Measurements from ENCODE around the gene STK4.
"Not testable (repeated sequence)": the region's sequence is repeated elsewhere in the genome, so short reads cannot be mapped to it uniquely, and the experiment has no call there.

Gene STK4

GRCh38 chr20:44981736-44982406 is 15.6 kb downstream of the STK4 start:
- Mint-ChIP-seq H3K36me3 (peaks cover 34% of the 10 kb centered on the region), H3K27ac (peak overlapping the region; percentile 99), H3K27me3 (no peaks in the 10 kb centered on the region), H3K4me1 (peaks cover 41% of the 10 kb centered on the region), H3K9me3 (no peaks in the 10 kb centered on the region), H3K4me3 (no peak overlapping the region)
- DNase-seq (ENCODE audit: low spot score in 2 of 2) (no peak), ATAC-seq (ENCODE audit: low read depth) (no peak)

- H3K4me1 Mint-ChIP-seq: peaks cover 34% of the 10 kb centered on the region
- ATAC-seq (ENCODE audit: low read depth) (no peak), DNase-seq (ENCODE audit: low spot score in 2 of 2) (no peak)
- H3K4me3 Mint-ChIP-seq: no peak overlapping the region
- peaks cover 33% of the 10 kb centered on the region for H3K36me3 Mint-ChIP-seq
- peak overlapping the region; percentile 99 for H3K27ac Mint-ChIP-seq
- no peaks in the 10 kb centered on the region for H3K27me3 Mint-ChIP-seq
- H3K9me3 Mint-ChIP-seq: no peaks in the 10 kb centered on the region
Observed at GRCh38 chr20:44983093-44983674, 16.9 kb downstream of the STK4 start.

- ATAC-seq (ENCODE audit: low read depth) (no peak), DNase-seq (ENCODE audit: low spot score in 2 of 2) (no peak)
- Mint-ChIP-seq H3K27me3 (no peaks in the 10 kb centered on the region), H3K4me1 (peaks cover 31% of the 10 kb centered on the region), H3K9me3 (no peaks in the 10 kb centered on the region), H3K36me3 (peaks cover 26% of the 10 kb centered on the region), H3K27ac (peak overlapping the region; percentile 77), H3K4me3 (no peak overlapping the region)
Observed at GRCh38 chr20:44988631-44989171, 22.4 kb downstream of the STK4 start.

- peaks cover 31% of the 10 kb centered on the region for H3K4me1 Mint-ChIP-seq
- peak overlapping the region; percentile 88 for H3K27ac Mint-ChIP-seq
- peaks cover 31% of the 10 kb centered on the region for H3K36me3 Mint-ChIP-seq
- H3K9me3 Mint-ChIP-seq: no peaks in the 10 kb centered on the region
- DNase-seq (ENCODE audit: low spot score in 2 of 2): no peak
- ATAC-seq (ENCODE audit: low read depth): peak; percentile 56
- peak overlapping the region; percentile 62 for H3K4me3 Mint-ChIP-seq
- H3K27me3 Mint-ChIP-seq: no peaks in the 10 kb centered on the region
Observed at GRCh38 chr20:44990425-44990824, 24.1 kb downstream of the STK4 start.

GRCh38 chr20:44990957-44991356 is 24.6 kb downstream of the STK4 start:
- peak overlapping the region; percentile 88 for H3K27ac Mint-ChIP-seq
- H3K36me3 Mint-ChIP-seq: peaks cover 33% of the 10 kb centered on the region
- H3K9me3 Mint-ChIP-seq: no peaks in the 10 kb centered on the region
- ATAC-seq (ENCODE audit: low read depth) (no peak), DNase-seq (ENCODE audit: low spot score in 2 of 2) (no peak)
- peaks cover 32% of the 10 kb centered on the region for H3K4me1 Mint-ChIP-seq
- H3K4me3 Mint-ChIP-seq: peak overlapping the region; percentile 62
- no peaks in the 10 kb centered on the region for H3K27me3 Mint-ChIP-seq

GRCh38 chr20:44993343-44993742 is 27.0 kb downstream of the STK4 start:
- no peak for ATAC-seq (ENCODE audit: low read depth)
- peaks cover 44% of the 10 kb centered on the region for H3K36me3 Mint-ChIP-seq
- H3K27me3 Mint-ChIP-seq: no peaks in the 10 kb centered on the region
- DNase-seq (ENCODE audit: low spot score in 2 of 2): no peak
- no peak overlapping the region for H3K4me3 Mint-ChIP-seq
- no peaks in the 10 kb centered on the region for H3K9me3 Mint-ChIP-seq
- peaks cover 41% of the 10 kb centered on the region for H3K4me1 Mint-ChIP-seq
- no peak overlapping the region for H3K27ac Mint-ChIP-seq

- DNase-seq (ENCODE audit: low spot score in 2 of 2) (no peak), ATAC-seq (ENCODE audit: low read depth) (no peak)
- Mint-ChIP-seq H3K4me1 (peaks cover 27% of the 10 kb centered on the region), H3K9me3 (no peaks in the 10 kb centered on the region), H3K27me3 (no peaks in the 10 kb centered on the region), H3K27ac (peak overlapping the region; percentile 83), H3K36me3 (peaks cover 58% of the 10 kb centered on the region), H3K4me3 (peak overlapping the region; percentile 47)
Observed at GRCh38 chr20:44997171-44997570, 30.9 kb downstream of the STK4 start.

- no peaks in the 10 kb centered on the region for H3K9me3 Mint-ChIP-seq
- ATAC-seq (ENCODE audit: low read depth) (peak; percentile 97), DNase-seq (ENCODE audit: low spot score in 2 of 2) (no peak)
- peak overlapping the region; percentile 83 for H3K27ac Mint-ChIP-seq
- peaks cover 60% of the 10 kb centered on the region for H3K36me3 Mint-ChIP-seq
- no peaks in the 10 kb centered on the region for H3K27me3 Mint-ChIP-seq
- peaks cover 27% of the 10 kb centered on the region for H3K4me1 Mint-ChIP-seq
- H3K4me3 Mint-ChIP-seq: peak overlapping the region; percentile 47
Observed at GRCh38 chr20:44997668-44998067, 31.4 kb downstream of the STK4 start.

- peaks cover 19% of the 10 kb centered on the region for H3K4me1 Mint-ChIP-seq
- peaks cover 29% of the 10 kb centered on the region for H3K36me3 Mint-ChIP-seq
- no peaks in the 10 kb centered on the region for H3K27me3 Mint-ChIP-seq
- H3K4me3 Mint-ChIP-seq: no peak overlapping the region
- no peak overlapping the region for H3K27ac Mint-ChIP-seq
- no peaks in the 10 kb centered on the region for H3K9me3 Mint-ChIP-seq
- ATAC-seq (ENCODE audit: low read depth) (no peak), DNase-seq (ENCODE audit: low spot score in 2 of 2) (no peak)
Observed at GRCh38 chr20:45008521-45009049, 42.3 kb downstream of the STK4 start.

- Mint-ChIP-seq H3K36me3 (peaks cover 28% of the 10 kb centered on the region), H3K9me3 (no peaks in the 10 kb centered on the region), H3K4me1 (peaks cover 21% of the 10 kb centered on the region), H3K27ac (peak overlapping the region; percentile 6), H3K4me3 (no peak overlapping the region), H3K27me3 (no peaks in the 10 kb centered on the region)
- ATAC-seq (ENCODE audit: low read depth) (no peak), DNase-seq (ENCODE audit: low spot score in 2 of 2) (no peak)
Observed at GRCh38 chr20:45010399-45010828, 44.1 kb downstream of the STK4 start.

- Mint-ChIP-seq H3K4me3 (no peak overlapping the region), H3K9me3 (no peaks in the 10 kb centered on the region), H3K4me1 (peaks cover 24% of the 10 kb centered on the region), H3K27me3 (no peaks in the 10 kb centered on the region), H3K36me3 (peaks cover 29% of the 10 kb centered on the region), H3K27ac (peak overlapping the region; percentile 6)
- DNase-seq (ENCODE audit: low spot score in 2 of 2) (peak; percentile 23 to 29), ATAC-seq (ENCODE audit: low read depth) (peak; percentile 80)
Observed at GRCh38 chr20:45011108-45011526, 44.8 kb downstream of the STK4 start.

GRCh38 chr20:45012682-45013302 is 46.5 kb downstream of the STK4 start:
- Mint-ChIP-seq H3K4me3 (no peak overlapping the region), H3K27ac (no peak overlapping the region), H3K36me3 (peaks cover 28% of the 10 kb centered on the region), H3K4me1 (peaks cover 23% of the 10 kb centered on the region), H3K27me3 (no peaks in the 10 kb centered on the region), H3K9me3 (no peaks in the 10 kb centered on the region)
- ATAC-seq (ENCODE audit: low read depth): no peak
- no peak for DNase-seq (ENCODE audit: low spot score in 2 of 2)

- not testable (repeated sequence) for DNase-seq (ENCODE audit: low spot score in 2 of 2); ATAC-seq (ENCODE audit: low read depth); H3K27ac Mint-ChIP-seq; H3K4me3 Mint-ChIP-seq; H3K9me3 Mint-ChIP-seq; H3K27me3 Mint-ChIP-seq
- Mint-ChIP-seq H3K36me3 (peaks cover 29% of the 10 kb centered on the region), H3K4me1 (peaks cover 23% of the 10 kb centered on the region)
Observed at GRCh38 chr20:45014131-45014530, 47.8 kb downstream of the STK4 start.

Measured in memory B cell (primary cell).